HG02973 (cell line): ENCODE results near the gene CCDC73.
"Not testable (repeated sequence)": the region's sequence is repeated elsewhere in the genome, so short reads cannot be mapped to it uniquely, and the experiment has no call there.

ENCODE experiments used
- ATAC-seq: cut with Tn5 transposase; IDR thresholded peaks from one replicate; pipeline ENCODE4 v1.9.1; 2021; ENCODE audit warnings: moderate library complexity; ENCODE audit not compliant: unreplicated experiment

CCDC73 gene

DNA sequence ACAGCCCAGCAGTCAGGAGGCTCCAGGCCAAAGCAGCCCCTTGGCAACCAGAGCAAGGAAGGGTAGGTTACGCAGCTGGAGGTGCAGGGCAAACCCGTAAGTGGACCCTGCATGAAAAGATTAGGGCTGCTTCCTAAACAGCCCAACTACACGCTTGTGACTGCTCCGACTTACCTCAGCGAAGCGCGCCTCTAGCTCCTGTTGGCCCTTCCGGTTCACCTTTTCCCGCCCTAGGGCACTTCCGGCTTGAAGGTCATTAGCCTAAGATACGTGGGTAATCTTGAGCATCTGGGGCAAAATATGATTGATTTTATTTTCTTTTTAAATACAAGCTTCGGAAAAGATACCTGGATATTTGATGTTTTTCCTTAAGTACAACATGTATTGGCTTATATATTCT is at the start of gene CCDC73:
TSS of gene CCDC73 (minus strand) at position 224 of the 400 bp plus-strand sequence. CDS start 34,419 bp downstream, outside the sequence.
- no peak for ATAC-seq

- ATAC-seq = no peak
Observed at GRCh38 chr11:32843544-32843943, 49.1 kb upstream of the CCDC73 start.

DNA sequence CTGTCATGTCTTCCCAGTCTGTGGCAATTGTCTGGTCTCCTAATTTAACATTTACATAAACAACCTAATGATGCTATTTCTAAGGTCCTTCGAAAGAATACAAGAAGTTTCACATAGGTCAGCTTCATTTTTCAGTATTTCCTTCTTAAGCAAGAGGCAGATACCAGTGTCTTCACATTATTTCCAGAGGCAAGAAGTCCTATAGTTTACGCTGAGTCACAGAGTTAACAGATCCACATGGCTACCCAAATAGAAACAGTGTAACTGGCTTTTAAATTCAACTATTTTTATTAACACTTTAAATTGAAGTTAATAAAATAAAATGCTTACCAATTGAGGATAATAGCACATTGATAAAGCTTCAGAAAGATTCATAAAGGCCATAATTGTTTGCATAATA is 46.1 kb upstream of the CCDC73 start:
- ATAC-seq = no peak

DNA sequence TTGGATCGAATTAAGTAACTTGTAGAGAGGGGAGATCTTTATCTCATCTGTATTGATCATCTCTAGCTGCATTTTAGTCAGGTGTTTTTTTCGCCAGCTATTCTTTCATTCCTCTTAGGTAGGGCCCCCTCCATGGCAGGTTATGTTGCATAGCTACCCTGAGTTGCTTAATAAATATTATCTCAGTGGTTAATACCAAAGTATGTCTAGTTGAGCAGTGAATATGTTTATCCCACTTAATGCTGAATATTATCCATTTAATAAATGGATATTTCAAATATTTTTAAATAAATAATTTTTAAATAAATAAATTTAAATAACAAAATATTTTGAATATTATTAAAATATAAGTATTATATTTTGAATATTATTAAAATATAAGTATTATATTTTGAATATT is 44.8 kb upstream of the CCDC73 start:
- ATAC-seq = no peak

GRCh38 chr11:32838505-32839274 is 44.2 kb upstream of the CCDC73 start:
- no peak for ATAC-seq

DNA sequence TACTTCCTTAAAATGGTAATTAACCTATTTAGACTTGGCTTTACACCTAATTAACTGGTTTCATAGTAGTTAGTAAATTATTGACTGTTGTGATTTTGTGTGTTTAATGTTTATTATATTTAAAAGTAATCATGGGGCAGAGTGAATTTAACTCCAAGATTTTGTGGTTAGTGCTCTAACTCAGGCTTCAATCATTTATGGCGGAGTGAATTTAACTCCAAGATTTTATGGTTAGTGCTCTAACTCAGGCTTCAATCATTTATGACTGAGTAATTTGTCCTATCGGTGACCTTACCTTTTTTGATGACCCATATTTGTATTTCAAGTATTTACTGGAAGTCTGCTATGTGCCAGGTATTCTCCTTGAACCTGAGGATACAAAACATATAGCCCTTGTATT is 42.5 kb upstream of the CCDC73 start:
- ATAC-seq = no peak

DNA sequence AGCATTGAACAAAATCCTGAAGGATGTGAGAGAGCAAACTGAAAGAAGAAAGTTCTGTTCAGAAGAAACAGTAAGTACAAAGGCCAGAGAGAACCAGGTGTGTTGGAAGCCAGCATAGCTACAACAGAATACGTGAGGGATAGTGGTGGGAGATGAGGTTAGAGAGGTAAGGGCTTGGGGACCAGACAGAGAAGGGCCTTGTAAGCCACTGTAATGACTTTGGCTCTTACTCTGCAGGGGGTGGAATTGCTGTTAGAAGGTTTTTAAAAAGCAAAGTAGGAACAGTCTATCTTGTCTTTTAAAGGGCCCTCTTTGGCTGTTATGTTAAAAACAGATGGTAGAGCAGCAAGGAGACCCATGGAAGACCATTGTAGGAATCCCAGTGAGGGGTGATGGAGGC is 39.5 kb upstream of the CCDC73 start:
- no peak for ATAC-seq

- no peak for ATAC-seq
Observed at GRCh38 chr11:32831221-32831620, 36.8 kb upstream of the CCDC73 start.

DNA sequence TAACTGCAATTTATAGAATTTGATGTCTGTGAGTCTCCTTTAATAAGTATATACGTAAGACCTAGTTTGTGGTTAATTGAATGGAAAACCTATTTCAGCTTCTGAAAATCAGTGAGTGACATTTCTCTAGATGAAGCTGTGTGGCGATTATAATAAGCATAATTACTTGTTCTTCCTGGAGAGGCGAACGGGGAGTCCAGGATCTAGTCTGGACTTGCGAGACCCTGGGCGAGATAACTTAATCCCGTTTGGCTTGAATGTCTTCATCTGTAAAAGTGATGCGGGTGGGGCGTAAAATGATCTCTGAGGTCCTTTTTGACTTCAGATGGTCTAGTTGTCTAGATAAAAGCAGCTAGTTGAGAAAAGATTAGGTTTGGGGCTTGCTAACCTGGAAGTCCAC is 36.3 kb upstream of the CCDC73 start:
- ATAC-seq = no peak

GRCh38 chr11:32830413-32830738 is 35.9 kb upstream of the CCDC73 start:
- no peak for ATAC-seq

- ATAC-seq = peak; percentile 72
Observed at GRCh38 chr11:32829680-32830412, 35.4 kb upstream of the CCDC73 start, which contains the start of gene PRRG4. PRRG4 (plus strand) TSS chr11:32829927; CDS start chr11:32830530, 603 bp downstream.

DNA sequence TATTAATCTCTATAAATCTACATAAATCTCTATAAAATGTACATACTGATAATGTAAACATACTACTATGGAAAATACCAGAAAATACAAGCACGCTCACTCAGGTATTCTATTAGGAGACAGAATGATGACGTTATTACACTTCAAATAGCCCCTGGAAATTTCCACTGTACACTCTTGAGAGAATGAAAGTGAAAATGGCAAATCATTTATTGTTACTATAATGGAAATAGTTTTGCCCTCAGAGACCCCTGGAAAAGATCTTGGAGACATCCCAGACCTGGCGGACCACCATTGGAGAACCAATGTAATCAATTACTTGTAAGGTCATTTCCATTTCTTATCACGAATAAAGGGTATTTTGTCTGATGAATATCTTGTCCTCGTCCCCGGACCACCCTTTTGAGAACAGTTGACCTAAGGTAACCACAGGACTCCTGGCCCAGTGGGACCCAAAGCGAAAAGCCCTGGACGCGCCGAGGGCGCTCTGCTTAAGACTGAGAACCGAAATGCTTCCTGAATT is 34.8 kb upstream of the CCDC73 start:
- ATAC-seq = peak; percentile 57

GRCh38 chr11:32827276-32827675 is 32.8 kb upstream of the CCDC73 start:
- no peak for ATAC-seq

- ATAC-seq = no peak
Observed at GRCh38 chr11:32826113-32826512, 31.7 kb upstream of the CCDC73 start.

- not testable (repeated sequence) for ATAC-seq
Observed at GRCh38 chr11:32823617-32824016, 29.2 kb upstream of the CCDC73 start.

- no peak for ATAC-seq
Observed at GRCh38 chr11:32821917-32822560, 27.6 kb upstream of the CCDC73 start.

- ATAC-seq = no peak
Observed at GRCh38 chr11:32821517-32821916, 27.1 kb upstream of the CCDC73 start.

DNA sequence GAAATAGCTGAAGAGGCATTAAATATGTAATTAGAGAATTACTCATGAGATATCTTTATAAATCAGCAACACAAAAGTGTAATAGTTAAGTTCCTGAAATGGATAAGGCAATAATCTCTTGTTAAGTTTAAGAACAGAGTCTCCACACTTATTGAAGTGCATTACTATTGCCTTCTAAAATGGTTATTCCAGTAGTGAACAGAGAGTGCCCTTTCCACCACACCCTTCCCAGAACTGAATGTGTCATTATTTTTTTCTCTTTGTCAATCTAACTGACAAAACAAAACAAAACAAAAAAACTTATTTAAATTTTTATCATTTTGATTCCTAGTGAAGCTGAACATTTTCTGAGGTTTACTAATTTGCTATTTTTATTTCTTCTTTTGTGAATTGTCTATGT is 26.0 kb upstream of the CCDC73 start:
- ATAC-seq = no peak

- no peak for ATAC-seq
Observed at GRCh38 chr11:32819187-32819586, 24.7 kb upstream of the CCDC73 start.

- ATAC-seq = no peak
Observed at GRCh38 chr11:32817852-32818183, 23.4 kb upstream of the CCDC73 start.

DNA sequence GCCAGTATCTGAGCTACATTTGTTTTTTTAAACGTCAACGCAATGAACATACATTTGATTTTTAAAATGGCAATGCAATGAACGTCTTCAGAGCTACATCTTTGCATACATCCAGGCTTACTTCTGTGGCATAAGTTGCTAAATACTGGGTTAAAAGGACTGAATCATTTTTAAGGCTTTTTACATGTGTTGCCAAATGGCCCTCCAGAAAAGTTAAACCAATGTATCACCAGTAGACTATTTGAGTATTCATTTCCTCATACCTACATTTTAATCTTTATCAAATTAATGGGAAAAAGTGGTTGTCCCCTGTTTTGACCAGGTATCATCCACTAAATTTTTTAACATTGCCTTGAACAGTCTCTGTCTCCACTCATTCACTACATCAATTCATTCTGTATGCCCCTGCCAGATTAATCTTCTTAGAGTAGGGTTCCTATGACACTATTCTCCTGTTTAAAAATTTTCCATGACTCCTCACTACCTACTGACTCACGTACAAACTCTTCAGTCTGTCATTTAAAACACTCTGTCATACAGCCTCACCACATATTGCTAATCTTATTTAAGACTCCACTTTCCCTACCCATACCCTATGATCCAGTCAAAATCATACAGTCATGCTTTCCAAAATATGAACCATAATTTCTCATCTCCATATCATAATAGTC is 22.9 kb upstream of the CCDC73 start:
- no peak for ATAC-seq
